GM06990 (cell line): ENCODE measurements around the gene PTMA.

ENCODE experiments used
- DNase-seq: peaks from one replicate; pipeline ENCODE4 v3.0.0-alpha.2; 2011; ENCODE audit not compliant: insufficient read length; ENCODE audit errors: extremely low read depth
- H3K27me3 ChIP-seq: replicated peaks from 2 replicates; pipeline ENCODE4 v1.6.0; 2011; ENCODE audit warnings: low read length; ENCODE audit not compliant: control insufficient read depth, insufficient read depth
- H3K36me3 ChIP-seq: 2 replicates; pipeline ENCODE4 v1.5.1; 2011; ENCODE audit warnings: low read length; ENCODE audit not compliant: control insufficient read depth, insufficient read depth
- H3K4me3 ChIP-seq: replicated peaks from 2 replicates; pipeline ENCODE4 v1.5.1; 2011; ENCODE audit warnings: low read depth, mild to moderate bottlenecking, control low read depth, low read length
- CTCF ChIP-seq: IDR thresholded peaks from 2 replicates; pipeline ENCODE4 v1.5.1; 2011; ENCODE audit warnings: low read length, control low read depth, mild to moderate bottlenecking, inconsistent platforms; ENCODE audit not compliant: insufficient read depth, poor library complexity, severe bottlenecking

PTMA gene

DNA sequence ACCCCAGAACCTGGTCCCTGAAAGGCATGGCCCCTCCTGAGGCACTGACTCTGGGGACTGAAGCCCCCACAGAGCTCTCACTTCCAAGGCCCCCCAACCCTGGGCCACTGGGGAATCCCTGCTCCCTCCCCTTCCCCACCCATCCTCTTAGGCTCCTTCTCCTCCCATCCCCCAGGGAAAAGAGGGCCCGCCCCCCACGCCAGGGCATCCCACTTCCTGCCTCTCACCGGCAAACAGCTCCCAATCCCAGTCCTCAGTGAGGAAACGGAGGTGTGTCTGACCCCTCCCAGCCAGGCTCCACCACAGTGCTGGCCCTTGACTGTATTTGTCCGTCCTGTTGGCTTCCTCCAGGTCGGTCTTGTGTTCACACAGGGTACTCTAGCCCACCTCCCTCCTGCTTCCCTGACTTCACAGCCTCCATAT is 35.0 kb upstream of the PTMA start:
- H3K4me3 ChIP-seq: peak overlapping the region; percentile 53
- DNase-seq: no peak
- no peaks in the 10 kb centered on the region for H3K27me3 ChIP-seq
- H3K36me3 ChIP-seq: no peaks in the 10 kb centered on the region
- TF ChIP-seq CTCF: no peak

- Histone ChIP-seq H3K36me3 (no peaks in the 10 kb centered on the region), H3K27me3 (no peaks in the 10 kb centered on the region), H3K4me3 (peak overlapping the region; percentile 15; the same call in 1 of the 2 replicates)
- TF ChIP-seq CTCF: peak; percentile 94
- peak; percentile 86 for DNase-seq
Observed at GRCh38 chr2:231674587-231675338, 33.6 kb upstream of the PTMA start.

GRCh38 chr2:231676243-231676642 is 32.1 kb upstream of the PTMA start:
- no peaks in the 10 kb centered on the region for H3K36me3 ChIP-seq
- DNase-seq: no peak
- H3K27me3 ChIP-seq: no peaks in the 10 kb centered on the region
- H3K4me3 ChIP-seq: no peak overlapping the region
- no peak for TF ChIP-seq CTCF

- no peak for DNase-seq
- H3K36me3 ChIP-seq: no peaks in the 10 kb centered on the region
- TF ChIP-seq CTCF: peak; percentile 93
Observed at GRCh38 chr2:231677632-231678104, 30.7 kb upstream of the PTMA start.

DNA sequence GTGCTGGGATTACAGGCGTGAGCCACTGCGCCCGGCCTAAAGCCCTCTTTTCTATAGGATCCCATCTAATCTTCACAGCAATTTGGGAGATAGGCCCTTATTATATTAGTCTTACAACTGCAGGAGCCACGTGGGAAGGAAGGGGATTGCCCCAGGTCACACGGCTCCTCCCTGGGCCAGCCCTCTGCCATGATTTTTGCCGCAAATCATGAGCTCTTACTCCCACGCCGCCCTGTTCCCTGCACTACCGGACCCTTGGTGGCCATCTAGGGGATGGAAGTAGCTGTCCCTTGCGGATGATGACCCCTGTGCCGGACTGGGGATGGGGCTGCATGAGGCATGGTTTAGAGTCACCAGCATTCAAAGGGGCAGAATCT is 28.4 kb upstream of the PTMA start:
- Histone ChIP-seq H3K27me3 (no peaks in the 10 kb centered on the region), H3K4me3 (no peak overlapping the region), H3K36me3 (no peaks in the 10 kb centered on the region)
- no peak for DNase-seq
- TF ChIP-seq CTCF: no peak

More at GRCh38 chr2:231677632-231678104, 30.7 kb upstream of the PTMA start:
- H3K4me3 ChIP-seq: no peak overlapping the region
- no peaks in the 10 kb centered on the region for H3K27me3 ChIP-seq
